A375 (cell line): ENCODE results near the gene S100A6. TPM values are rescaled to one million over a fixed set of nuclear protein-coding genes. Genes with fewer than 3 reads are reported as not detected.

Experiments
- total RNA-seq: library from RNA; depleted of rRNA; stranded (reverse); fragments of >200 nt; shearing (Covaris generic); gene quantifications from 2 replicates; pipeline ENCODE4 v1.2.3, GENCODE V29; 2014; rRNA removed

S100A6 gene
- 2,053 and 2,077 TPM in 2 replicates for total RNA-seq

GRCh38 chr1:153535242-153536011 lies at the start of gene S100A6:
S100A6 (minus strand) TSS chr1:153535991; CDS start chr1:153535339, 652 bp downstream.

DNA sequence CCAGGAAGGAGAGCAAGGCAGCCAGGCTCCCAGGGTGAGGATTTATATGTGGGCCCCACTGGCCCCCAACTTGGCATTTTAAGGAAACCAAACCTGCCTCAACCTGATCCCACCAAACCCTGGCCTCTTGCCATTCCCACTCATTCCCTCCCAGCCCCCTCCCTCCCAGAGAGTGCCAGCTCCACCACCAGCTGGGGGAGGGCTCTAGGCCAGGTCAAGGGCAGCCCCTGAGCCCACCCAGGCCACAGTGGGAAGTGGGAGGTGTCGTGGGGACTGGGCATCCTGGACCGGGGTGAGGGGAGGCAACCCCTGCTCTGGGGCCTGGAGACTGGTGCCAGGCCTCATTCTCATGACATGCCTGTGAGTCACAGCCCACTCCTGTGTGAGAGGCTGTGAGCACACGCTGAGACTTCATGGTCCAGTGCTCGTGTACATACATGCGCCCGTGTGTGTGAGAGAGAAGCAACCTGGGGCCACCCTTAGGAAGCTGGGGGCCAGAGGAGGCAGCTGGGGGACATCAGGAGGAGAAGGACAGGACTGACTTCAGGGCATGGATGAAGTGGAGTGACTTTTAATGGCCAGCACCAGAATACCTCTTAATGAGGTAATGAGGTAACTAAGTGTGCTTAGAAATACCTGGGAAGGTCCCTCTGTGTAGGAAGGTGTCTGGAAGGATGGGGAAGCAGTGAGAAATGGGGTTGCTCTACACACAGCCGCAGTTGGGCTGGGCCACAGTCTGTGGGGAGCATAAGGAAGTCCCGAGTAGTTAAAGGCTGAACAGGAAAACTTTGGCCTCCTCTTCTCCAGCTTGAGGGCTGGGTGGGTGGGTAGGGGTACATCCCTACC lies 30.0 kb upstream of the S100A6 start, which contains the start of gene S100A2:
TSS of gene S100A2 (minus strand) at position 316 of the 846 bp plus-strand sequence. CDS start 1,967 bp downstream, outside the sequence.

GRCh38 chr1:153548722-153549688 lies 13.2 kb upstream of the S100A6 start, which contains the start of gene S100A3:
S100A3 (minus strand) TSS chr1:153549258; CDS start chr1:153548485, 773 bp downstream.

DNA sequence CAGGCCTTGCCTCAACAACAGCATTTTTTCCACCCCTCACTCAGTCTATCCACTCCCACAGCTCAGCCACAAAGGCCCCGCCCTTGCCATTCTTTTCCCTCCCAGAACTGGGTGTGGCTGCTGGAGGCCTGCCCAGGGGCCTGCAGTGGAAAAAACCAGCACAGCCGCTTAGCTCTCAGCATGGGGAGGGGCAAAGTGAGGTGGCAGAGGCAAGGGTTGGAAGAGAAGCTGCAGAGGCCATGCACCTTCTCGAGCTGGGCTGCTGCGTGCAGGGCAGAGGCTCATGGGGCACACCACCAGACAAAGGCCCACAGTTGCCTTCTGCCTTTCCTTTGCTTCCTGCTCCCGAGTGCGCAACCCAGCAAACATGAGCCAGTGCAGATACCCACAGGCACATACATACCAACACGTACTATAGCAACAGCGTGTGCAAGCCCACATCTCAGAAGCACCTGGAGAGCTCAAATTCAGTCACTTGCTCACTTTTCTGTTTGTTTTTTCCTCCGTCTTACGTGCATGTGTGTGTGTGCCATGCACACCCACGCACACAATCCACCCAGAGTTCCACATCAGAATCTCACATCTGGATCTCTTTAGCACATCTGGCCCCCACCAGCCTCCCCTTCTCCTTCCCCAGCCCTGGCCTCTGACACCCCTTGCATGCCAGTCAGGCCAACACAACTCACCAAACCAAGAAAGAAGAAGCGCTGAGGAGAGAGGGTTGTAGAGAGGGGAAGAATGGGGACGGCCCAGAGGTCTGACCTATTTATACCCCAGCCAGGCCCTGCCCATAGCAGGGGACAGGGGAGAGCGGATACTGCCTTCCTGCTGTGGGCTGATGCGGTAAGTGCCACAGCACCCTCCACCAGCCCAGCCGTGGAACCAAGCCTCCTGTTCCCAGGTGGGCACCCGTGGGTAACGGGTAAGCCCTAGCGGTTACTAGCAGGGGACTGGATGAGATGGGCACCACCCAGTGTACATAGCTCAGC lies 9.6 kb upstream of the S100A6 start, which contains the start of gene S100A4:
TSS of gene S100A4 (minus strand) at position 740 of the 989 bp plus-strand sequence. CDS start 1,012 bp downstream, outside the sequence.

DNA sequence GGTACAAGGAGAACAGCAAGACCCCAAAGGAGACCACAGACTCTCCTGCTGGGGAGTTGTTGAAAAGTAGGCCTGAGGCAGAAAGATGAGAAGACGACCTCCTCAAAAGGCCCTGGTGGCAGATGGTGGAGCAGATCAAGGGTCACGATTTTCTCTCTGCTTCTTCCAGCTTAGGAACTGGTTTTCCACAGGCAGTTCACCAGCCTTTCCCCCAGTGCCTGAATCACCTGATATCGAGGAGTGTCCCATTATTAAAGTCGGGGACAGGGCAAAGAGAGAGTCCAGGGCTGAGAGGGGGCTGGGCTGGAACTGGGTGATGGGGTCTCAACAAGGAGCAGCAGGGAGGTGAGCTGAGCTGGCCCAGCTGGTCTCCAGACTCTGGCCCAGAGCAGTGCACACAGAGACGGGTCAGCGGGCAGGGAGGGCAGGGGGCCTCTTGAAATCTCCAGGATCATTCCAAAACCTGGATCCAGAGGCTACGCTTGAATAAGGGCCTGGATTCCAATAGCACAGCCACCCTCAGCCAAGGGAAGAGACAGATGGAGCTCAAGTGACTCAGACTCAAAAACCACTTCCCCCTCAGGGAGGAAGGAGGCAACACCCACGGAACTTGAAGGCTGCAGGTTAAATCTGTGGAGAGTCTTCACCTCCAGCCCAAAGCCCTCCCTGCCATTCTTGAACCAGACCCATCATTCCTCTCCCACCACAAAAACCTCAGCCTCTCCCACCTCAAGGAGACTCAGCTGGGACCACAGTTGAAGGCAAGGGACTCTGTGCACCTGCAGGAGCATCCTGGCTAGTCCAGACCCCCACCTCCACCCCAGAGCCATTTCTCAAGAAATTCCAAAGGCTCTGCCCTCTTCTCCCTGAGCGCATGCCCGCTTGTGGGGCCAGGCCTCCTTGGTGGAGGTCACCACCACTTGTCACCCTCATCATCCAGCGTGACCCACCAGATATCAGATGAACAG lies 4.9 kb upstream of the S100A6 start, which contains the start of gene S100A5:
TSS of gene S100A5 (minus strand) at position 541 of the 968 bp plus-strand sequence. CDS start 743 bp downstream, outside the sequence.

Other genes with a start within 250 kb of the S100A6 start
- not detected in 2 replicates for gene PGLYRP3, start 223.0 kb downstream of the S100A6 start, total RNA-seq
- not detected in 2 replicates for gene PGLYRP4, start 187.2 kb downstream of the S100A6 start, total RNA-seq
- not detected in 2 replicates for gene S100A9, start 178.1 kb downstream of the S100A6 start, total RNA-seq
- gene S100A12, start 160.4 kb downstream of the S100A6 start, total RNA-seq, result not detected in 2 replicates
- not detected in 2 replicates for gene S100A8, start 144.9 kb downstream of the S100A6 start, total RNA-seq
- gene S100A7A, start 119.5 kb downstream of the S100A6 start, total RNA-seq, result not detected in 2 replicates
- gene S100A7, start 75.3 kb downstream of the S100A6 start, total RNA-seq, result not detected in 2 replicates
- 0.98 and 2.3 TPM in 2 replicates for gene S100A5, start 4.9 kb upstream of the S100A6 start, total RNA-seq
- gene S100A4, start 9.8 kb upstream of the S100A6 start, total RNA-seq, result 142 and 157 TPM in 2 replicates
- 13.9 and 14.8 TPM in 2 replicates for gene S100A3, start 13.3 kb upstream of the S100A6 start, total RNA-seq
- 53.8 and 59.7 TPM in 2 replicates for gene S100A2, start 29.9 kb upstream of the S100A6 start, total RNA-seq
- gene S100A16, start 77.1 kb upstream of the S100A6 start, total RNA-seq, result 436 and 451 TPM in 2 replicates
- gene S100A14, start 80.3 kb upstream of the S100A6 start, total RNA-seq, result 1.1 and 1.8 TPM in 2 replicates
- gene S100A13, start 91.5 kb upstream of the S100A6 start, total RNA-seq, result 583 and 631 TPM in 2 replicates
- gene S100A1, start 92.4 kb upstream of the S100A6 start, total RNA-seq, result 151 and 162 TPM in 2 replicates
- gene CHTOP, start 98.1 kb upstream of the S100A6 start, total RNA-seq, result 104 and 111 TPM in 2 replicates
- 71.7 and 73.3 TPM in 2 replicates for gene SNAPIN, start 122.7 kb upstream of the S100A6 start, total RNA-seq
- 302 and 316 TPM in 2 replicates for gene ILF2, start 135.0 kb upstream of the S100A6 start, total RNA-seq
- 0.24 and 0.26 TPM in 2 replicates for gene NPR1, start 142.7 kb upstream of the S100A6 start, total RNA-seq
- 37.6 and 41.5 TPM in 2 replicates for gene INTS3, start 192.1 kb upstream of the S100A6 start, total RNA-seq
- gene SLC27A3, start 239.4 kb upstream of the S100A6 start, total RNA-seq, result 10.2 and 14.5 TPM in 2 replicates